PC-3 (cell line): Measurements from ENCODE around the gene NKAIN2.

Experiments
- EZH2 ChIP-seq: fragments of 300-600 bp; sonication (generic); IDR thresholded peaks from one replicate; pipeline ENCODE4 v1.6.1; 2017; ENCODE audit warnings: antibody characterized with exemption, mild to moderate bottlenecking, low read length; ENCODE audit not compliant: unreplicated experiment
- EZH2phosphoT487 ChIP-seq: fragments of 300-600 bp; sonication (generic); IDR thresholded peaks from 2 replicates; pipeline ENCODE4 v1.6.1; 2018; ENCODE audit warnings: mild to moderate bottlenecking, antibody characterized with exemption, low read length, borderline replicate concordance
- TF ChIP-seq, protein P1 (sequence below): fragments of 300-600 bp; sonication (generic); conservative IDR thresholded peaks from 2 replicates; pipeline ENCODE4 v1.5.1; 2017; ENCODE audit warnings: antibody characterized with exemption, low read depth, mild to moderate bottlenecking, low read length

DNA sequence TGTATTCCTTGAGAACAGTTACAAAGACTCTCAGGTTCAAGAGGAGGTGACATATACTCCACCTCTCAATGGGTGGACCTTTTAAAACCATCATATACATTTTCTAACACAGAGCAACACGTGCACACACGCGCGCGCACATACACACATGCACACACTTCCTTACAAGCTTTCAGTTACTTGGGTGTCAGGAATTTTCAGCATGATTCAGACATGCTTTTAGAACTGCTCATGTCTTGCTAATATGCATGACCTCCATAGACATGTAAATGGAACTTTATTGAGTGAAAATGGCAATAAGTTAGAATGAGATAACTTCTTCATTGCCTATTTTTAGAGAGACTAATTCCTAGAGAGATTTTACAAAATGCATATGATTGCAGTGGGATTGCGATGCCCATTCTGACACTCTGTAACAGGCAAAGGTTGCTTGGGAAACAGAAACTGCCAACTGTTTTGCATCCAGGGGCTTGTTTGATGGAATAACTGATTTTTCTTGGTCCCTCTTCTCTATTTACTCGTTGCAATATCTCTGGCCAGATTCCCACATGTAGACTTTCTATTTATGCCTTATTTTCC, 627.2 kb downstream of the NKAIN2 start:
- TF ChIP-seq, protein P1, sequence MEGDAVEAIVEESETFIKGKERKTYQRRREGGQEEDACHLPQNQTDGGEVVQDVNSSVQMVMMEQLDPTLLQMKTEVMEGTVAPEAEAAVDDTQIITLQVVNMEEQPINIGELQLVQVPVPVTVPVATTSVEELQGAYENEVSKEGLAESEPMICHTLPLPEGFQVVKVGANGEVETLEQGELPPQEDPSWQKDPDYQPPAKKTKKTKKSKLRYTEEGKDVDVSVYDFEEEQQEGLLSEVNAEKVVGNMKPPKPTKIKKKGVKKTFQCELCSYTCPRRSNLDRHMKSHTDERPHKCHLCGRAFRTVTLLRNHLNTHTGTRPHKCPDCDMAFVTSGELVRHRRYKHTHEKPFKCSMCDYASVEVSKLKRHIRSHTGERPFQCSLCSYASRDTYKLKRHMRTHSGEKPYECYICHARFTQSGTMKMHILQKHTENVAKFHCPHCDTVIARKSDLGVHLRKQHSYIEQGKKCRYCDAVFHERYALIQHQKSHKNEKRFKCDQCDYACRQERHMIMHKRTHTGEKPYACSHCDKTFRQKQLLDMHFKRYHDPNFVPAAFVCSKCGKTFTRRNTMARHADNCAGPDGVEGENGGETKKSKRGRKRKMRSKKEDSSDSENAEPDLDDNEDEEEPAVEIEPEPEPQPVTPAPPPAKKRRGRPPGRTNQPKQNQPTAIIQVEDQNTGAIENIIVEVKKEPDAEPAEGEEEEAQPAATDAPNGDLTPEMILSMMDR = no peak
- no peak for TF ChIP-seq EZH2
- no peak for TF ChIP-seq EZH2phosphoT487
